ENCODE data around the gene TMPRSS12. TPM values are rescaled to one million over a fixed set of nuclear protein-coding genes. Genes with fewer than 3 reads are reported as not detected.
"Not testable (repeated sequence)": the region's sequence is repeated elsewhere in the genome, so short reads cannot be mapped to it uniquely, and the experiment has no call there.

Gene TMPRSS12
- total and polyA plus RNA-seq, 2 of the 13 experiments (the other 11 are each of a cell fraction or from before 2014, with no cell fraction given), result not detected

- BruUV-seq (replicated peaks); H3K9ac ChIP-seq (ENCODE audit: insufficient read depth, low read depth, low read length); H3K27ac ChIP-seq (ENCODE audit: extremely low read length, insufficient read depth, low read length); CTCF ChIA-PET (ENCODE audit: low intra/inter-chr PET ratio, low total read pairs); H3K27me3 ChIP-seq (ENCODE audit: control insufficient read depth in 1 of 2, insufficient read depth in 2 of 2, low read length in 2 of 2); FAIRE-seq; H4K20me1 ChIP-seq (ENCODE audit: insufficient read depth, low read length); H2AFZ ChIP-seq (ENCODE audit: low read length); H3K9me3 ChIP-seq (ENCODE audit: low read length); in situ Hi-C loops (cut with HindIII; ENCODE audit: extremely low pct_ligation_motif_present, low pct_unique_long_range_greater_than_20kb); DNase-seq (ENCODE audit: low spot score); H3K4me2 ChIP-seq (ENCODE audit: low read depth, low read length); ATAC-seq; H3K36me3 ChIP-seq (replicated peaks in 1 of 2; ENCODE audit: control insufficient read depth in 1 of 2, insufficient read depth in 2 of 2, low read length in 2 of 2); H3K4me3 ChIP-seq (replicated peaks in 1 of 3; ENCODE audit: insufficient read depth in 1 of 3, low read depth in 2 of 3, low read length in 3 of 3): not testable (repeated sequence)
- 95% methylated on average over 12 of the region's 12 CpGs for WGBS (ENCODE audit: low lambda C conversion rate)
- intact Hi-C loops (cut with micrococcal nuclease; ENCODE audit: unreplicated experiment), result loop anchor here (5.0 kb wide), 1 partner anchor 1973 kb away; the partner anchor contains the start of gene ARF3
- POLR2A ChIA-PET, result interaction anchor here (1.1 to 3.2 kb wide), 3 partner anchors 50 to 152 kb away, joined by 3 to 11 read pairs (median 3); partner anchors contain the start of gene SLC11A2
- peaks cover 85% of the 10 kb centered on the region for H3K4me1 ChIP-seq (ENCODE audit: insufficient read depth, low read length)
- peaks cover 53% of the 10 kb centered on the region for H3K79me2 ChIP-seq (ENCODE audit: insufficient read depth, low read length)
These were observed 87.8 kb downstream of the TMPRSS12 start for GRCh38 chr12:50930477-50930876.

- Histone ChIP-seq H3K27me3 (ENCODE audit: control insufficient read depth in 1 of 2, insufficient read depth in 2 of 2, low read length in 2 of 2) (no peaks in the 10 kb centered on the region), H2AFZ (ENCODE audit: low read length) (no peak overlapping the region), H3K9me3 (ENCODE audit: low read length) (no peaks in the 10 kb centered on the region), H3K9ac (ENCODE audit: insufficient read depth, low read depth, low read length) (peak overlapping the region; percentile 68), H3K4me2 (ENCODE audit: low read depth, low read length) (peak overlapping the region; percentile 60), H3K79me2 (ENCODE audit: insufficient read depth, low read length) (peaks cover 30% of the 10 kb centered on the region), H4K20me1 (ENCODE audit: insufficient read depth, low read length) (no peaks in the 10 kb centered on the region), H3K36me3 (replicated peaks in 1 of 2; ENCODE audit: control insufficient read depth in 1 of 2, insufficient read depth in 2 of 2, low read length in 2 of 2) (peaks cover 1 to 4% of the 10 kb centered on the region in 2 experiments; a peak in 4 of 5 replicates), H3K27ac (ENCODE audit: extremely low read length, insufficient read depth, low read length) (peak overlapping the region; percentile 93), H3K4me3 (replicated peaks in 1 of 3; ENCODE audit: insufficient read depth in 1 of 3, low read depth in 2 of 3, low read length in 3 of 3) (peak overlapping the region in 1 of 3 experiments; percentile 15; a peak in 1 of 6 replicates), H3K4me1 (ENCODE audit: insufficient read depth, low read length) (peaks cover 89% of the 10 kb centered on the region)
- in situ Hi-C loops (cut with HindIII; ENCODE audit: extremely low pct_ligation_motif_present, low pct_unique_long_range_greater_than_20kb) (no loop called here), intact Hi-C loops (cut with micrococcal nuclease; ENCODE audit: unreplicated experiment) (loop anchor here (1.0 to 5.0 kb wide), 2 partner anchors 93 to 1976 kb away; partner anchors contain the start of genes ARF3 and SLC11A2)
- DNase-seq (ENCODE audit: low spot score), result peak; percentile 89
- peak; percentile 74 for FAIRE-seq
- no TSS peak for BruUV-seq (replicated peaks)
- CTCF ChIA-PET (ENCODE audit: low intra/inter-chr PET ratio, low total read pairs), result no interaction called here
- ATAC-seq, result peak; percentile 51
- 0% methylated on average over 2 of the region's 2 CpGs for WGBS (ENCODE audit: low lambda C conversion rate)
- POLR2A ChIA-PET, result interaction anchor here (0.8 to 3.2 kb wide), 7 partner anchors 9 to 168 kb away, joined by 3 to 46 read pairs (median 5); partner anchors contain the start of gene SLC11A2
- TF ChIP-seq MEIS2 (CRISPR knock-in tag; IDR thresholded peaks at IDR 0.05) (no peak), HNF4G (IDR thresholded peaks at IDR 0.05; ENCODE audit: borderline replicate concordance, low read depth, low read length) (peak; percentile 85), HNF4G (CRISPR knock-in tag; IDR thresholded peaks at IDR 0.05; ENCODE audit: borderline replicate concordance, low read depth) (peak; percentile 60), MIXL1 (CRISPR knock-in tag; IDR thresholded peaks at IDR 0.05) (peak; percentile 49), ISL2 (CRISPR knock-in tag; IDR thresholded peaks at IDR 0.05) (peak; percentile 49; the same call in 1 of the 2 replicates), FOXM1 (CRISPR knock-in tag; IDR thresholded peaks at IDR 0.05) (no peak), SKI (IDR thresholded peaks at IDR 0.05; ENCODE audit: partially characterized antibody) (peak; percentile 37), RXRB (CRISPR knock-in tag; IDR thresholded peaks at IDR 0.05; ENCODE audit: borderline replicate concordance) (peak; percentile 58), ATF4 (CRISPR knock-in tag; IDR thresholded peaks at IDR 0.05) (peak in 1 of 2 experiments; percentile 95; a peak in 2 of 4 replicates), AHDC1 (CRISPR knock-in tag; IDR thresholded peaks at IDR 0.05; ENCODE audit: borderline replicate concordance) (peak; percentile 21; the same call in 1 of the 2 replicates), CBFB (CRISPR knock-in tag; IDR thresholded peaks at IDR 0.05) (peak; percentile 42; the same call in 1 of the 2 replicates)
These were observed 90.1 kb downstream of the TMPRSS12 start for GRCh38 chr12:50932787-50933280.
